NCI-H1092 treated with DMSO at 0.1 percent for 48 hours (cell line): Measurements from ENCODE around the gene SLC22A31.
"Not testable (repeated sequence)": the region's sequence is repeated elsewhere in the genome, so short reads cannot be mapped to it uniquely, and the experiment has no call there.

Source experiments
- DNase-seq: peaks from one replicate; lab custom pipeline; 2025; lab: John Stamatoyannopoulos, UW

SLC22A31 gene

GRCh38 chr16:89200124-89200849 is at the start of gene SLC22A31:
Gene SLC22A31 (minus strand): TSS chr16:89200537. CDS start chr16:89200501, 36 bp downstream.
- no peak for DNase-seq

- DNase-seq = no peak
Measured at GRCh38 chr16:89248196-89248982, 48.1 kb upstream of the SLC22A31 start.

- DNase-seq = not testable (repeated sequence)
Measured at GRCh38 chr16:89247734-89248075, 47.4 kb upstream of the SLC22A31 start.

DNA sequence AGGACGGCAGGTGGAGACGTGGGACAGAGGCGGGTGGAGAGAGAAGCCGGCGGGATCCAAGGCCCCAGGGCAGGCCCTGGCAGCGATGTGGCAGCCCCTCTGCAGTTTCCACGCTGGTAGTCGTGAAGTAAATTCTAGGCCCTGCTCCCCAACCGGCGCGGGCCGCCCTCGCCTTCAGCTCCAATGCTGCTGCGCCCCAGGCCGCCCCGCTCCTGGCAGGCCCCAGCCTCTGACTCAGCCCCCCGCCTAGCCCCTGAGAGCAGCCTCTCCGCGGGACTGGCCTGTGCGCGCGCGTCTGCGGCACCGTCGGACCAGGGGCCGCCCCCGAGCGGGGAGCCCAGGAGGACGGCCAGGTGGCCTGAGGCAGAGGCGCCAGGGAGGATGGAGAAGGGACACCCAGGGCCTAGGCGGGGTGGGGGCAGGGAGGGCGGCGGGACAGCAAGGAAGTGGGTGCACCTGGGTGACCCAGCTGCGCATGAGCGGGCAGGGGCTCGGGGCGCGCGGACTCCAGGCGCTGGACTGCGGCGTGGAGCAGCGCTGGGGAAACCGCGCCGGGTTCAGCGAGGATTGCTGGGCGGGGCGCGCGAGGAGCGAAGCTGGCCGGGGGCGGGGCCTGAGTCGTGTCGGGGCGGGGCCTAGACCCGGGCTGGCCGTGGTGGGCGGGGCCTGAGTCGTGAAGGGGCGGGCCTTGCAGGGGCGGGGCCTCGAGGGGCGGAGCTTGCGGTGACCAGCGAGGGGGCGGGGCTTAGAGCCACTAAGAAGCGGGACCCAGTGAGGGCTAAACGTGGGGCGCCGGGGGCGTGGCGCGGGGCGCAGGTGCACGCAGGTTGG is 46.8 kb upstream of the SLC22A31 start:
- DNase-seq = peak; percentile 86

- DNase-seq = no peak
Measured at GRCh38 chr16:89246383-89246902, 46.1 kb upstream of the SLC22A31 start.

GRCh38 chr16:89244754-89245153 is 44.4 kb upstream of the SLC22A31 start:
- DNase-seq = no peak

DNA sequence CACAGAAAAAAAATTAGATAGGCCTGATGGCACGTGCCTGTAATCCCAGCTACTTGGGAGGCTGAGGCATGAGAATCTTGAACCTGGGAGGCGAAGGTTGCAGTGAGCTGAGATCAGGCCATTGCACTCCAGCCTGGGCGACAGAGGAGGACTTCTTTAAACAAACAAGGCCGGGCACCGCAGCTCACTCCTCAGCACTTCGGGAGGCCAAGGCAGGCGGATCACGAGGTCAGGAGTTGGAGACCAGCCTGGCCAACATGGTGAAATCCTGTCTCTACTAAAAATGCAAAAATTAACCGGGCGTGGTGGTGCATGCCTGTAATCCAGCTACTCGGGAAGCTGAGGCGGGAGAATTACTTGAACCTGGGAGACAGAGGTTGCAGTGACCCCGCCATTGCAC is 43.9 kb upstream of the SLC22A31 start:
- DNase-seq = not testable (repeated sequence)

DNA sequence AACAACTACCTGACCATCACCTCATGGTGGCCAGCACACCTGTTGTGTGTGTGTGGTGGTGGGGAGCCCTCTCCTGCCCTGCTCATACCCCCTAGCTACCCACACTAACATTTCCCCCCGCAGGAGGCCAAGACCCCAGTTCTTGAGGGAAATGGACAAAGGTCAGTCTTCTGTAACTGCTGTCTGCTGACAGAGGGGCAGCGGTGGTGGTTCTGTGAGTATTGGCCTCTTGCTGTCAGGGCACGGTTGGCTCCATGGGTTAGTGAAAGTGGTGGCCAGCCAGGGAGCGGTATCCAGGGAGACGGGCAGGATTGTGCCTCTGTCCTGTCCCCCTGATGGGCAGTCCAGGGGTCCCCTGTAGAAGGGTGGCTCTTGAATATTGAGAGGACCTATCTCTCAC is 43.3 kb upstream of the SLC22A31 start:
- no peak for DNase-seq

DNA sequence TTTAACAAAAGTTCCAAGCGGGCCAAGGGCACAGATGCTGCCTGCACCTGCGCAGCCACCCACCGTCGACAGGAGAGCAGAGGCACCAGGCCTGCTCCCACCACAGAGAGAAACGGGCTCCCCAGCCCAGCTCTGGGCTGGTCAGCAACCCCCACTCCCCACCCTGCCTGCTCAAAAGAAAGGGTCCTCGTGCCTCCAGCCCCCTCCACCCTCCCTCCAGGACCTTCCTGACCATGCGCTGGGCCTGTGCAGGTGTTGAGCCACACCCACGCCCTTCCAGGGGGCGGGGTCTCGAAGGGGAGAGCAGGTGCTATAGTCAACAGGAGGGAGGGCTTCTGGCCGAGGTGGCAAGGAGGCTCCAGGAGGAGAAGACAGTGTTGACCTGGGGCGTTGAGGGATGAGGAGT is 42.5 kb upstream of the SLC22A31 start:
- DNase-seq = no peak

DNA sequence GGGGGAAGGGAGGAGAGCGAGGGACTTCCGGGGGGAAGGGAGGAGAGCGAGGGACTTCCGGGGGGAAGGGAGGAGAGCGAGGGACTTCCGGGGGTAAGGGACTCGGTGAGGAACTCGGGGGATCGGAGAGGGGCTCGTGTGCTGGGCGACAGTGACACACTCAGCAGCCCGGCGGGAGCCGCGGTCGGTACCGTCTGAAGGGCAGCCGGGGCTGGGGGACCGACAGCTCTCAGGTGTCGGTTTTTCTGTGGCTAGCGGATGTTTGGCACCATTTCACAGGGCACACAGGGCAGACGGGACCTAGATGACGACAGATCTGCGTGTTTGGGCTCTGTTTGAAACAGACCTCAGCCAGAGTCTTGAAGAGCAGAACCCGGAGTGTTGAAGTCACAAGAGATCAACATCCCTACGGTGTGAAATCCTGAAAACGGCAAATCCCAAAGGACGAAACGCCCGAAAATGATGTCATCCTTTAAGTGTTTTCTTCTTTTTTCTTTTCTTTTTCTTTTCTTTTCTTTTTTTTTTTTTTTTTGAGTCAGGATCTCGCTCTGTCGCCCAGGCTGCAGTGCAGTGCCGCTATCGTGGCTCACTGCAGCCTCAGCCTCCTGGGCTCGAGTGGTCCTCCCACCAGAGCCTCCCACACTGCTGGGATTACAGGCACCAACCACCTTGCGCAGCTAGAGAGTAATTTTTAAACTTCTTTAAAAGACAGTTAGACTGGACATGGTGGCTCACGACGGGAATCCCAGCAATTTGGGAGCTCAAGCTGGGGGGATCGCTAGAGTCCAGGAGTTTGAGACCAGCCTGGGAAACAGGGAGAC is 41.1 kb upstream of the SLC22A31 start:
- peak; percentile 61 for DNase-seq

DNA sequence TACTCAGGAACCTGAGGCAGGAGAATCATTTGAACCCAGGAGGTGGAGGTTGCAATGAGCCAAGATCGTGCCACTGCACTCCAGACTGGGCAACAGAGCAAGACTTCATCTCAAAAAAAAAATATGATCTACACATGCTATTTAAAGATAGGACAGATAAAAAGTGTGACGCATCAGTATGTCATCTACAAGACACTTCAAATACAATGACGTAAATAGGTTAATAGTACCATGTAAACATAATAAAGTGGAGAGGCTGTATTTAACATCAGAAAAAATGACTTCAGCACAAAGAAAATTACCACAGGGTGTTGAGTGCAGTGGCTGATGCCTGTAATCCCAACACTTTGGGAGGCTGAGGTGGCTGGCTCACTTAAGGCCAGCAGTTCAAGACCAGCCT is 37.4 kb upstream of the SLC22A31 start:
- no peak for DNase-seq

GRCh38 chr16:89233678-89234490 is 33.5 kb upstream of the SLC22A31 start:
- DNase-seq = no peak

DNA sequence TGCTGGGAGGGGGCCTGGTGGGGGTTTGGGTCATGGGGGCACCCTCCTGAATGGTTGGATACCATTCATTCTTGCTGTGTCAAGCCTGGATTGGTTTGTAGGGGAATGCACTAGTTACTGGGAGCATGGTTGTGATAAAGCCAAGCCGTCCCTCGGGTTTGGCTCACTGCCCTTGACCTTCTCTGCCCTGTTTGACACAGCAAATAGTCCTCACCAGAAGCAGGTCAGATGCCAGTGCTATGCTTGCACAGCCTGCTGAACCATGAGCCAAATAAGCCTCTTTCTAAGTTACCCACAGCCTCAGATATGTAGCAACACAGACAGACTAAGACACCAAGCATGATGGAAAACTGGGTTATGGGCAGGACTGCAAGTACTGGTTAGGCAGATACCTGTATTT is 31.8 kb upstream of the SLC22A31 start:
- no peak for DNase-seq

DNA sequence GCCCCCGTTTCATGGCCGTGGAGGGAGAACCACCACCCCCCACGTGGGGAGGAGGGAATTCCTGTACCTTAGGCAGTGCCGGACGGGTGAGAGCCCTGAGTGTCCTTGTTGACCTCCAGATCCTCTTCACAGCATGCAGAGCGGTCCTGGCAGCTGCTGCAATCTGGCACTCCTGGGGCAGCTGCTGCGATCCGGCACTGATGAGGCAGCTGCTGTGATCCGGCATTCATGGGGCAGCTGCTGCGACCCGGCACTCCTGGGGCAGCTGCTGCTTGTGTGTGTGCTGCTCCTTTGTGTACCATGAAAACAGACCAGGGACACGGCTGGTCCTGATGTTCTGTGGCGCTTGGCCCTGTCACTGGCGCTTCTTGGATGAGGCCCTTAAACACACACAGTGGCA is 29.9 kb upstream of the SLC22A31 start:
- no peak for DNase-seq

- no peak for DNase-seq
Measured at GRCh38 chr16:89224665-89225064, 24.3 kb upstream of the SLC22A31 start.

GRCh38 chr16:89222931-89223330 is 22.6 kb upstream of the SLC22A31 start:
- DNase-seq = no peak

- no peak for DNase-seq
Measured at GRCh38 chr16:89221604-89222003, 21.3 kb upstream of the SLC22A31 start.

DNA sequence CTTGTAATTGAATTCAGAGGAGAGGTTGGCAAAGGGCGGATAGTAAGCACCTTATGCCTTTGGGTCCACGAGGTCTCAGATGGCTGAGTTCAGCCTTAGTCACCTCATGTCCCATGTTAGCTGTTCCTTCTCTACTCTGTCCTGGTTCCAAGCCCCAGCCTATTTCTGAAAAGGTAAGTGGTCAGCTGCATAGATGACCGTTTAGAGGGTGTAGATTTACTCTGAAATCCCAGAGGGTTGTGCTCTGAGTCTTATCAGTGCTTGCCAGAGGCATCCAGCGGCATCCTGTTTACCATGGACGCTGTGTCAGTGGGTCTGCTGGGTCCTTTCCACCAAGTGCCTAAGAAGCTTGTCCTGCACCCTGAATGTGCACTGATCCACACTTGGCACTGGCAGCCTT is 19.0 kb upstream of the SLC22A31 start:
- no peak for DNase-seq

GRCh38 chr16:89217388-89218191 is 17.3 kb upstream of the SLC22A31 start, which contains the start of gene ZNF778:
Gene ZNF778 (plus strand): TSS chr16:89217703. CDS start chr16:89221128, 3,425 bp downstream.
- DNase-seq = peak; percentile 75

- peak; percentile 40 for DNase-seq
Measured at GRCh38 chr16:89217138-89217387, 16.7 kb upstream of the SLC22A31 start.
